GM19025 (cell line): ENCODE results near the gene PRR33.
"Not testable (repeated sequence)": the region's sequence is repeated elsewhere in the genome, so short reads cannot be mapped to it uniquely, and the experiment has no call there.

Source experiments
- ATAC-seq: cut with Tn5 transposase; IDR thresholded peaks from one replicate; pipeline ENCODE4 v1.9.1; 2021; ENCODE audit warnings: mild to moderate bottlenecking, low read depth, moderate library complexity; ENCODE audit not compliant: unreplicated experiment

The PRR33 gene

GRCh38 chr11:1878137-1879031 lies 13.3 kb downstream of the PRR33 start:
- ATAC-seq: no peak

GRCh38 chr11:1877211-1878136 lies 14.2 kb downstream of the PRR33 start:
- ATAC-seq: no peak

- ATAC-seq: no peak
These were observed 15.2 kb downstream of the PRR33 start for GRCh38 chr11:1876361-1877063.

- ATAC-seq: not testable (repeated sequence)
These were observed 15.8 kb downstream of the PRR33 start for GRCh38 chr11:1875851-1876301.

GRCh38 chr11:1875093-1875850 lies 16.4 kb downstream of the PRR33 start:
- ATAC-seq: no peak

- ATAC-seq: not testable (repeated sequence)
These were observed 17.1 kb downstream of the PRR33 start for GRCh38 chr11:1874441-1875092.

- not testable (repeated sequence) for ATAC-seq
These were observed 17.9 kb downstream of the PRR33 start for GRCh38 chr11:1873813-1874150.

GRCh38 chr11:1873048-1873812 lies 18.5 kb downstream of the PRR33 start:
- ATAC-seq: no peak

- ATAC-seq: no peak
These were observed 19.3 kb downstream of the PRR33 start for GRCh38 chr11:1872267-1872985.

- ATAC-seq: no peak
These were observed 20.2 kb downstream of the PRR33 start for GRCh38 chr11:1871531-1871930.

- no peak for ATAC-seq
These were observed 20.8 kb downstream of the PRR33 start for GRCh38 chr11:1870721-1871466.

- ATAC-seq: no peak
These were observed 21.4 kb downstream of the PRR33 start for GRCh38 chr11:1870326-1870696.

GRCh38 chr11:1869427-1870325 lies 22.0 kb downstream of the PRR33 start:
- ATAC-seq: no peak

GRCh38 chr11:1868636-1869291 lies 22.9 kb downstream of the PRR33 start:
- ATAC-seq: no peak

GRCh38 chr11:1868056-1868635 lies 23.5 kb downstream of the PRR33 start:
- ATAC-seq: no peak

- no peak for ATAC-seq
These were observed 24.3 kb downstream of the PRR33 start for GRCh38 chr11:1867381-1867780.
